ENCODE measurements around the gene SH2D2A.
"Not testable (repeated sequence)": the region's sequence is repeated elsewhere in the genome, so short reads cannot be mapped to it uniquely, and the experiment has no call there.

The SH2D2A gene

DNA sequence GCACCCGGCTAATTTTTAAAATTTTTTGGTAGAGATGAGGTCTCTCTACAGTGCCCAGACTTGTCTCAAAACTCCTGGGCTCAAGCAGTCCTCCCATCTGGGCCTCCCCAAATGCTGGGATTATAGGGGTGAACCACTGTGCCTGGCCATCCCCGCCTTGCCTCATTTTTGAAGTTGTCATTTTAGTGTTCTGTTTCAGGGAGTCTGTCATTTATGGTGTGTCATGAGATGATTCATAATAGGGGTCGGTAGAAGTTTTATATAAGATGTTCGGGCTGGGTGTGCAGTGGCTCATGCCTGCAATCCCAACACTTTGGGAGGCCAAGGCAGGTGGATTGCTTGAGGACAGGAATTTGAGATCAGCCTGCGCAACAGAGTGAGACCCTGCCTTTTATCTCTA lies 40.8 kb downstream of the SH2D2A start:
- DNase-seq (ENCODE audit: extremely low read depth in 1 of 2, low read depth in 1 of 2): no peak

GRCh38 chr1:156773607-156774006 lies 43.0 kb downstream of the SH2D2A start:
- no peak for DNase-seq (ENCODE audit: extremely low read depth in 1 of 2, low read depth in 1 of 2)

DNA sequence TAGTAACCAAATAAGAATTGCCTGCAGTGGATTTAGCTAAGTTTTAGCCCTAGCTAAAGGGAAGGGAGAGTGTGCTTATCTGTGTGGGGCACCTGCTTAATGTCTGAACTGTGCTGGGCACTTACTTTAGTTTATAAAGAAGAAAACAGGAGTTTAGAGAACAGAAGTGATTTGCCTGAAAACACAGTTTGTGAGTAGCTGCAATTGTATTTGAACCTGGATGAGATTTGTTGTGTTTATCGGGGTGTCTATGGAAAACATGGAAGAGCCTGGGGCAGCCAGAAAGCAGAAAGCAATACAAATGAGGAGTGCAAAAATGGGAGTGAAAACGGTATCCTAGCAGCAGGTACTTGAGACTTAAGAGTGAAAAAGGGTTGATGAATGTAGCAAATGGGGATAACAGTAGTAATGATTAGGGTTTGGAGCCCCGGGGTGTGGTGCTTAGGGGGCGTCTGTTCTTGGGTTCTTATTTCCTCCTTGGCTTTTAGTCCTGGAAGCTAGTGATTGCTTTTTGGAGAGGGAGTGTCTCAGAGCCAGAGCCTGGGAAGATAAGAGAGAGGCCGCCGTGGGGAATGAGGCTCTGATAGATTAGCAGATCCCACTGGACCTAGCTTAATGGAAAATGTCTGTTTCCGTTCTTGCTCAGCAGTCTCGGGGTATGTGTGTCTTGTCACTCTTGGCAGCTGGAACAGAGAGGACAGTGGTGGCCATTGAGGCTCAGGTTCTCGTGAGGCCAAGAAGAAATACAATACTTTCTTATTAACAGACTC lies 43.7 kb downstream of the SH2D2A start:
- no peak for DNase-seq (ENCODE audit: extremely low read depth in 1 of 2, low read depth in 1 of 2)

GRCh38 chr1:156772222-156772621 lies 44.4 kb downstream of the SH2D2A start:
- no peak for DNase-seq (ENCODE audit: extremely low read depth in 1 of 2, low read depth in 1 of 2)

DNA sequence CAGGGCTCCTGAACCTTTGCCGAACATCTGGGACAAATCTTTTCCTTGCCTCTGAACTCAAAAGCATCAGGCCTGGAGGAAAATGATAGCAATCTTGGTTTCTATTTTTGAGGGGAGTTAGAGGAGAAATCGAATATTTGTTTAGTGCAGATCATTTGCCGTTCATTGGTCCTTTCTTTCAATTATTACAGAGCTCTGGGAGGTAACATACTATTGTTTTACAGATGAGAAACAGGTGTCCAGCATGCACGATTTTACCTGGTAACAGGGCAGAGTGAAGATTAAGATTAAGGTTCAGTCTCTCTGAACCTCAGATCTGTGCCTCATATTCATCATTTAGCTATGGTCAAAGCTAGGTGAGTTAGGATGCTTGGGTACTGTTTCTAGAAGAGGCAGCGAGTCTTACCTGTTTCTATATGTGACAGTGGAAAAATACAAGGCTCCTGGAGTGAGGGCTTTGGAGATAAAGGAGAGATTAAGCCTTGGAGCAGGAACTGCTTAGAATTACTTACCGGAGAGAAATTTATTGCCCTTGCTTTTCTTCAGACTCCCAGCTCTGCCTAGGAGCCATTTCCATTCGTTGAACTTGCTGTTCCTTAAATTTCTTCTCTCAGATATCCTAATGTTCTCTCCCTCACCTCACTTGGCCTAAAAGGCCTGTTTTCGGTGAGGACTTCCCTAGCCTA lies 47.9 kb downstream of the SH2D2A start:
- no peak for DNase-seq (ENCODE audit: extremely low read depth in 1 of 2, low read depth in 1 of 2)

GRCh38 chr1:156767879-156768604 lies 48.6 kb downstream of the SH2D2A start:
- no peak for DNase-seq (ENCODE audit: extremely low read depth in 1 of 2, low read depth in 1 of 2)

- peak; percentile 93 to 98 for DNase-seq (ENCODE audit: extremely low read depth in 1 of 2, low read depth in 1 of 2)
These were observed 49.4 kb downstream of the SH2D2A start, which contains the start of gene PRCC for GRCh38 chr1:156767101-156767878. PRCC (plus strand) TSS chr1:156767535; CDS start chr1:156767772, 237 bp downstream.

DNA sequence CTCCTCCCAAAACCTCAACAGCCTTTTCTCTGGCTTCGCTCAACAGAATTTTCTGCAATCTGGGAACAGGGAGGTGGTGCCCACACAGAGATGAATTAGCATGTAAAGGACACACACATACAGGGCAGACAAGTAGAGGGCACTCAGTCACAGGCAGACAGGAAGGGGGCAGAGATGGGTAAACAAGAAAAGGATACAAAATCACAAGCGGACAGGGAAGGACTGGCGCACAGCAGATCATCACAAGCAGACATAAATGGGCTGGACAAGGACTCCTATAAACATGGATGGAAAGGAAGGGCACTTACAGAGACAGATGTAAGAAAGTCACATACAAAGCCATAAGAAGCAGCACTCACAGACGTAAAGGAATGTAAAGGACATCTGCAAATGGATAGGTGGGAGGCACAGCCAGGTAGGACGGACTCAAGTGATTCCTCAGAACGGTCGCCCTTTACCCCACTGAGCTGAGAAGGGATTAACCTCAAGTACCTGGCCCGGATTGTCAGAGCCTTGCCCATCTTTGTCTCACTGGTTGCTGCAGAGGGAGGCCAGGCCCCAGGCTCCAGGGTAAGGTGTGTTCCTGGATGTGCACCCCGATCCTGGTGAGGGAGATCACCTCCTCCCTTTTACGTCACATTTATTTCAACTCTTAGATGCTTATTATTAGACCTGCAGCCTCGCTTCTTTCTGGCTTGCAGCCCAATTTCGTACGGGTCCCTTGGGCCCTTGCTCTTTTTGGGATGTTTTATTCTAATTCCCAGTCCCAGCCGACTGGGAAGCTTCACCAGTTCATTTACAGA lies 50.1 kb downstream of the SH2D2A start:
- no peak for DNase-seq (ENCODE audit: extremely low read depth in 1 of 2, low read depth in 1 of 2)

DNA sequence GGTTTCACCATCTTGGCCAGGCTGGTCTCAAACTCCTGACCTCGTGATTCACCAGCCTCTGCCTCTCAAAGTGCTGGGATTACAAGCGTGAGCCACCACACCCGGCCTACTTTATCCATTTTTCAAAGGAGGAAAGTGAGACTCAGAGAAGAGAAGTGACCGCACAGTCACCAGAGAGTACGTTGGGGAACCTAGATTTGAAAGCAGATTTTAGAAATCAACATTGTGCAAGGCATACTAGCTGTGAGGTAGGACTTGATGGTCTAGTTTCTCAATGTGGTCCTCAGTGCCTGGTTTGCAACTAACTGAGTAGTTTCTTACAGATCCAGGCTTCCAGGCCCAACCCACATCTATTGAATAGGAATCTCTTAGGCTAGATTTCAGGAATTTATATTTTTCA lies 51.0 kb downstream of the SH2D2A start:
- DNase-seq (ENCODE audit: extremely low read depth in 1 of 2, low read depth in 1 of 2): no peak

GRCh38 chr1:156765136-156765535 lies 51.5 kb downstream of the SH2D2A start:
- DNase-seq (ENCODE audit: extremely low read depth in 1 of 2, low read depth in 1 of 2): not testable (repeated sequence)

DNA sequence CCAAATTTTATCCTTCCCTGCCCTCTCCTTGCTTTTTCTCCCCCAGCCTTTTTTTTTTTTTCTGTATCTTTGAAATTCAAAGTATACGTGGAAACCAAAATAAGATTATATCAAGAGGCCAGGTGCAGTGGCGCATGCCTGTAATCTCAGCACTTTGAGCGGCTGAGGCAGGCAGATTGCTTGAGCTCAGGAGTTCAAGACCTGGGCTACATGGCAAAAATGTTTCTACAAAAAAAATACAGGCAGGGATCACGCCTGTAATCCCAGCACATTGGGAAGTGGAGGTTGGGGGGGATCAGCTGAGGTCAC lies 55.9 kb downstream of the SH2D2A start:
- DNase-seq (ENCODE audit: extremely low read depth in 1 of 2, low read depth in 1 of 2): no peak

DNA sequence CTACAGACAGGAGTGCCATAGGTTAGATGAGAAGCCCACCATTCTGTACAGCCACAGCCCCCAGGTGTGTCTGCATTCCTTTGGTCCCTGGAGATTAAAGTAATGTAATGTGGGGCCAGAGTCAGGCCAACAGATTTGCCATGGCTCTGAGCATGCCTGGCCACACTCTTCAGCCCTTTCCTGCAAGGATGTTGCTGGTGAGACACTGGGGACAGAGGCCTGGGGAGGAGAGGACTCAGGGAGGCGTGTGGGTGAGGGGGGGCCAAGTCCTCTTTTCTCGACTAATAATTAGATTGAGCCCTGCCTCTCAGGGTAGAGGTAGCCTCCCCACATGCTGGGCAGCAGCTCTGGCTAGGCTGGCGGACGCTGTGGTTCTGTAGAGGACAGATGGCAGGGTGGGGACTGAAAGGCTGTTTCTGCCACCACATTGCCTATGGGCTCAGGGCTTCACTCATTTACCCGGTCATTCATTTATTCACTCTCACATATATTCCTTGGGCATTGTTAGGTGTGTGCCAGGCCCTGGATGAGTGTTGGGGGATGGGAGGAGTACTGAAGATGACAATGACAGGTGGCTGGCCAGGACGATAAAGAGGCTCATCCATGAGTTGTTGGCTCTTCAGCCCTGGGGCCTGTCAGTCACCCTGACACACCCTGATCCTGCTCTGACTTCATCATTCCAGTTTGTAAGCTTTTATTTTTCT lies 56.4 kb downstream of the SH2D2A start:
- no peak for DNase-seq (ENCODE audit: extremely low read depth in 1 of 2, low read depth in 1 of 2)

DNA sequence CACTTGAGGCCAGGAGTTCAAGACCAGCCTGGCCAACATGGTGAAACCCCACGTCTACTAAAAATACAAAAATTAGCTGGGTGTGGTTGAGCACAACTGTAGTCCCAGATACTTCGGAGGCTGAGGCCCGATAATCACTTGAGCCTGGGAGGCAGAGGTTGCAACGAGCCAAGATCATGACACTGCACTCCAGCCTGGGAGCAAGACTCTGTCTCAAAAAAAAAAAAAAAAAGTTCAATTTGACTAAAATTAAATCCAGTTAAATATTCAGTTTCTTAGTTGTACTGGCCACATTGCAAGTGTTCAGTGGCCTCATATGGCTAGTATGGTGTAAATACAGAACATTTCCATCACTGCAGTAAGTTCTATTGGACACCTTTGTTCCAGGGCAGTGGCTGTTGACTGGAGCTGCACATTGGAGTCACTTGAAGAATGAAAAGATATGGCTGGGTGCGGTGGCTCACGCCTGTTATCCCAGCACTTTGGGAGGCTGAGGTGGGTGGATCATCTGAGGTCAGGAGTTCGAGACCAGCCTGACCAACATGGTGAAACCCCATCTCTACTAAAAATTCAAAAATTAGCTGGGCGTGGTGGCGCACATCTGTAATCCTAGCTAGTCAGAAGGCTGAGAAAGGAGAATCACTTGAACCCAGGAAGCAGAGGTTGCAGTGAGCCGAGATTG lies 58.9 kb downstream of the SH2D2A start:
- not testable (repeated sequence) for DNase-seq (ENCODE audit: extremely low read depth in 1 of 2, low read depth in 1 of 2)

DNA sequence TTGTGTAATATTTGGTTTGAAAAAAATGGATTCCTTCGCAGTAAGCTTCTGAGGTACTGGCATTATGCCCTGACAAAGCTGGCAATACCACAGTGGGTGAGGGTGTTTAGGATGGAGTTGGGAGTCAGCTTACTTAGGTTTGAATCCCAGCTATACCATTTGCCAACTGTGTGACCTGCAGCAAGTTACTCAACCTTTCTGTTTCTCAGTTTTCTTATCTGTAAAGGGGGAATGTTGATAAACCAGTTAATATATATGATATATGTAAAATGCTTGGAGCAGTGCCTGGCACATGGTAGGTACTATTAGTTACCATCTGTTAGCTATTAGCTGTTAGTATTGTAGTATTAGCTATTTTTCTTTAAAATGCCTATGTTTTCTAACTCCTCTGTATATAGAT lies 60.3 kb downstream of the SH2D2A start:
- DNase-seq (ENCODE audit: extremely low read depth in 1 of 2, low read depth in 1 of 2): no peak

Measured in stimulated activated CD8-positive, alpha-beta memory T cell treated with anti-CD3 and anti-CD28 coated beads, Interleukin-7, amount 100 ng/mL, for 48 hours (primary cell).